NB4 (cell line): ENCODE data around the gene ATG3.

Experiments
- CTCF ChIP-seq: IDR thresholded peaks from one replicate; pipeline ENCODE4 v1.5.1; 2012; ENCODE audit warnings: low read depth, low read length
- MAX ChIP-seq: IDR thresholded peaks from 2 replicates; pipeline ENCODE4 v1.6.1; 2011; ENCODE audit warnings: low read depth, low read length
- POLR2A ChIP-seq: IDR thresholded peaks from 2 replicates; pipeline ENCODE4 v1.6.1; 2011; ENCODE audit warnings: mild to moderate bottlenecking; ENCODE audit not compliant: insufficient read length; ENCODE audit errors: extremely low read depth

DNA sequence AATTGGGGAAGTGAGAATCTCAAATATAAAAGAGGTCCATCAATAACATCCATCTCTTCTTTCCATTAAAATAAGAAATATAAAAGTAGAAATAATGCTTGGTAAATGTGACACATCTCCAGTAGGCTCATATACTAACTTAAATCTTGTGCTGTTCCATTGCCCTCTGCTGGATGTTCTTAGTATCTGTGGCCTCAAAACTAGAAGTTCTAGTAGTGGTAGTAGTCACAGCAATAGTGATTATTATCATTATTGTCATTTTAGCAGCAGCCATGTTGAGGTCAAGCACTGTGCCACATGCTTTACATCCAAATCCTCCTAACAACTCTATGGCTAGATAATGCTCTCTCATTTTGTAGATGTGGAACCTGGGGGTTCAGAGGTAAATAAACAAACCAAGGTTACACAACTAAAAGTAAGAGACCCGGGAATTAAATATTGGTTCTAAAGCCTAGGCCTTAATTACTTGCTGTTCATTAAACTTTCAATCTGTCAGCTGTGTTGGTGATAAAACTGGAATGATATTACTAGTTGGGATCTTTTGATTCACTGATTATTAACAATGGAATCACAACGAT lies 42.2 kb downstream of the ATG3 start:
- TF ChIP-seq CTCF: peak; percentile 54
- TF ChIP-seq MAX: no peak
- no peak for TF ChIP-seq POLR2A
